SK-N-MC (cell line): ENCODE data around the gene RMND5A.

Source experiments
- EZH2 ChIP-seq: fragments of 200-600 bp; sonication (generic); IDR thresholded peaks from one replicate; pipeline ENCODE4 v1.6.1; 2017; ENCODE audit warnings: antibody characterized with exemption
- POLR2AphosphoS5 ChIP-seq: IDR thresholded peaks from 2 replicates; pipeline ENCODE4 v1.6.1; 2012; ENCODE audit warnings: mild to moderate bottlenecking, low read depth, low read length, borderline replicate concordance

DNA sequence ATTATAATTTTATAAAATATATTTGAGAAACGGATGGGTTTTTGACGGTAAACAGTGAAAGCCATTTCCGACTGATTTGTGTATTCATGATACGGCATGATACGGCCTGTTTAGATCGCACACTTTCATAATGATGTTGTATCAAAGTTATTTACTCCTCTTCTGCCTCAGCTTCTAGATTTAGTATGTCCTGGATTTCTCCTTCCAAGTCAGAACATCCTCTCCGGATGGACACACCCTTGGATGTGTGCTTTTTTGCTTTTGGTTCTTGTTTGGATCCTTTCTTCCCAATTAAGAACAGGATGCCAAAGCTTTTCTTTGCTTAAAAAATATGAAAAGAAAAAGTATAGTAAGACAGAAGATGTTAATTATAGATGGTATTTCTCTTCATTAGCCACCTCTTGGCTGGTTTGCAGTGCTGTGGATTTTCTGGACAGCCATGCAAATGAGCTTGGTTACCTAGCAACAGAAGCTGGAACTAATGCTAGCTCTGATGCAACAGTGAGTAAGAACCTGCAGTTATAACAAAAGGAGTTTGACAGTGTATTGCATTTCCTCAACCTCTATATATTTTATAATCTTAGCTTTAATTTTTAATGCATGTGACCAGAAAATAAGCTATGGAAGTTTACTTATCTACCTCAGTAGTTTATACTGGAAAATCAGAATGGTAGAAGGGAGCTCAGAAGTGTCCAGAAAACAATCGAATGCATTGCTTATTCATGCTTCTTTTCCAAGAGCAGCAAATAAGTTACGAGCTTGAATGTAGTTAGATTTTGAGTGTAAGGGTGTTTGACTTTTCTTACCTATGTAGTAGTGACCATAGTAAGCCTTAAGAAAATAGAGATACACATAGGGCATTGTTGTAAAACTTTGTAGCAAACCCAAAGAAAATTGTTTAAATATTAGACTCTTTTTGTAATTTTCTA, 27.9 kb downstream of the RMND5A start:
- no peak for TF ChIP-seq POLR2AphosphoS5
- no peak for TF ChIP-seq EZH2
